Measurements from ENCODE around the gene USP17L10. TPM values are rescaled to one million over a fixed set of nuclear protein-coding genes. Genes with fewer than 3 reads are reported as not detected.
"Not testable (repeated sequence)": the region's sequence is repeated elsewhere in the genome, so short reads cannot be mapped to it uniquely, and the experiment has no call there.

The USP17L10 gene
- total RNA-seq, result not detected in 2 replicates

GRCh38 chr4:9210357-9210756 is at the start of gene USP17L10:
USP17L10 (plus strand) TSS chr4:9210657; CDS start chr4:9210657, 0 bp downstream.
- H3K4me3 ChIP-seq (ENCODE audit: low read depth, low read length), result not testable (repeated sequence)

GRCh38 chr4:9165990-9166389 is 44.5 kb upstream of the USP17L10 start:
- not testable (repeated sequence) for H3K4me3 ChIP-seq (ENCODE audit: low read depth, low read length); DNase-seq (ENCODE audit: low read depth)

More at GRCh38 chr4:9210357-9210756, at the start of gene USP17L10:
- not testable (repeated sequence) for DNase-seq (ENCODE audit: low read depth)

- not testable (repeated sequence) for DNase-seq (ENCODE audit: low read depth); H3K4me3 ChIP-seq (ENCODE audit: low read depth, low read length)
Measured at GRCh38 chr4:9169791-9170459, 40.5 kb upstream of the USP17L10 start, which contains the start of gene FAM90A26. FAM90A26 (plus strand) TSS chr4:9170409; CDS start chr4:9173173, 2,764 bp downstream.

- H3K4me3 ChIP-seq (ENCODE audit: low read depth, low read length), result not testable (repeated sequence)
Measured at GRCh38 chr4:9214701-9215100, 4.2 kb downstream of the USP17L10 start.

GRCh38 chr4:9215105-9215504 is 4.6 kb downstream of the USP17L10 start, which contains the start of gene USP17L11:
USP17L11 (plus strand) TSS chr4:9215405; CDS start chr4:9215405, 0 bp downstream.
- not testable (repeated sequence) for DNase-seq (ENCODE audit: low read depth); H3K4me3 ChIP-seq (ENCODE audit: low read depth, low read length)

More at GRCh38 chr4:9214701-9215100, 4.2 kb downstream of the USP17L10 start:
- DNase-seq (ENCODE audit: low read depth), result not testable (repeated sequence)

GRCh38 chr4:9219852-9220251 is 9.4 kb downstream of the USP17L10 start, which contains the start of gene USP17L12:
USP17L12 (plus strand) TSS chr4:9220152; CDS start chr4:9220152, 0 bp downstream.
- DNase-seq (ENCODE audit: low read depth), result not testable (repeated sequence)

GRCh38 chr4:9224596-9224995 is 14.1 kb downstream of the USP17L10 start, which contains the start of gene USP17L13:
USP17L13 (plus strand) TSS chr4:9224896; CDS start chr4:9224896, 0 bp downstream.
- DNase-seq (ENCODE audit: low read depth), result not testable (repeated sequence)

More at GRCh38 chr4:9219852-9220251, 9.4 kb downstream of the USP17L10 start, which contains the start of gene USP17L12:
- H3K4me3 ChIP-seq (ENCODE audit: low read depth, low read length), result not testable (repeated sequence)

GRCh38 chr4:9230249-9230648 is 19.8 kb downstream of the USP17L10 start:
- not testable (repeated sequence) for H3K4me3 ChIP-seq (ENCODE audit: low read depth, low read length); DNase-seq (ENCODE audit: low read depth)

More at GRCh38 chr4:9224596-9224995, 14.1 kb downstream of the USP17L10 start, which contains the start of gene USP17L13:
- not testable (repeated sequence) for H3K4me3 ChIP-seq (ENCODE audit: low read depth, low read length)

- not testable (repeated sequence) for H3K4me3 ChIP-seq (ENCODE audit: low read depth, low read length); DNase-seq (ENCODE audit: low read depth)
Measured at GRCh38 chr4:9234085-9234484, 23.6 kb downstream of the USP17L10 start, which contains the start of gene USP17L15. USP17L15 (plus strand) TSS chr4:9234385; CDS start chr4:9234385, 0 bp downstream.

- H3K4me3 ChIP-seq (ENCODE audit: low read depth, low read length); DNase-seq (ENCODE audit: low read depth): not testable (repeated sequence)
Measured at GRCh38 chr4:9238461-9238860, 28.0 kb downstream of the USP17L10 start.

- not testable (repeated sequence) for H3K4me3 ChIP-seq (ENCODE audit: low read depth, low read length); DNase-seq (ENCODE audit: low read depth)
Measured at GRCh38 chr4:9243579-9243978, 33.1 kb downstream of the USP17L10 start, which contains the start of gene USP17L17. USP17L17 (plus strand) TSS chr4:9243879; CDS start chr4:9243879, 0 bp downstream.

GRCh38 chr4:9247953-9248680 is 37.7 kb downstream of the USP17L10 start, which contains the start of gene USP17L18:
USP17L18 (plus strand) TSS chr4:9248630; CDS start chr4:9248630, 0 bp downstream.
- DNase-seq (ENCODE audit: low read depth); H3K4me3 ChIP-seq (ENCODE audit: low read depth, low read length): not testable (repeated sequence)

- H3K4me3 ChIP-seq (ENCODE audit: low read depth, low read length); DNase-seq (ENCODE audit: low read depth): not testable (repeated sequence)
Measured at GRCh38 chr4:9253078-9253477, 42.6 kb downstream of the USP17L10 start, which contains the start of gene USP17L19. USP17L19 (plus strand) TSS chr4:9253378; CDS start chr4:9253378, 0 bp downstream.

GRCh38 chr4:9257824-9258223 is 47.4 kb downstream of the USP17L10 start, which contains the start of gene USP17L20:
USP17L20 (plus strand) TSS chr4:9258124; CDS start chr4:9258124, 0 bp downstream.
- DNase-seq (ENCODE audit: low read depth); H3K4me3 ChIP-seq (ENCODE audit: low read depth, low read length): not testable (repeated sequence)

Other genes starting within 250 kb of the USP17L10 start
- gene FAM90A26, start 40.2 kb upstream of the USP17L10 start, total RNA-seq, result not detected in 2 replicates
- not detected in 2 replicates for gene USP17L11, start 4.7 kb downstream of the USP17L10 start, total RNA-seq
- gene USP17L12, start 9.5 kb downstream of the USP17L10 start, total RNA-seq, result not detected in 2 replicates
- gene USP17L13, start 14.2 kb downstream of the USP17L10 start, total RNA-seq, result not detected in 2 replicates
- not detected in 2 replicates for gene USP17L15, start 23.7 kb downstream of the USP17L10 start, total RNA-seq
- not detected in 2 replicates for gene USP17L17, start 33.2 kb downstream of the USP17L10 start, total RNA-seq
- not detected in 2 replicates for gene USP17L18, start 38.0 kb downstream of the USP17L10 start, total RNA-seq
- gene USP17L19, start 42.7 kb downstream of the USP17L10 start, total RNA-seq, result not detected in 2 replicates
- gene USP17L20, start 47.5 kb downstream of the USP17L10 start, total RNA-seq, result not detected in 2 replicates
- gene USP17L21, start 52.2 kb downstream of the USP17L10 start, total RNA-seq, result not detected in 2 replicates
- not detected in 2 replicates for gene USP17L22, start 57.0 kb downstream of the USP17L10 start, total RNA-seq
- not detected in 2 replicates for gene USP17L24, start 114.5 kb downstream of the USP17L10 start, total RNA-seq
- not detected in 2 replicates for gene USP17L25, start 119.3 kb downstream of the USP17L10 start, total RNA-seq
- not detected in 2 replicates for gene USP17L26, start 124.0 kb downstream of the USP17L10 start, total RNA-seq
- gene USP17L5, start 128.7 kb downstream of the USP17L10 start, total RNA-seq, result not detected in 2 replicates
- gene USP17L27, start 133.5 kb downstream of the USP17L10 start, total RNA-seq, result not detected in 2 replicates
- gene USP17L28, start 138.2 kb downstream of the USP17L10 start, total RNA-seq, result not detected in 2 replicates
- gene USP17L29, start 143.0 kb downstream of the USP17L10 start, total RNA-seq, result not detected in 2 replicates
- not detected in 2 replicates for gene USP17L30, start 152.5 kb downstream of the USP17L10 start, total RNA-seq
- not detected in 2 replicates for gene DEFB131A, start 233.8 kb downstream of the USP17L10 start, total RNA-seq